GM21390 (cell line): ENCODE data around the gene HEY2.
"Not testable (repeated sequence)": the region's sequence is repeated elsewhere in the genome, so short reads cannot be mapped to it uniquely, and the experiment has no call there.

Experiments
- ATAC-seq: cut with Tn5 transposase; IDR thresholded peaks from one replicate; pipeline ENCODE4 v1.9.1; 2021; ENCODE audit not compliant: unreplicated experiment

Gene HEY2

DNA sequence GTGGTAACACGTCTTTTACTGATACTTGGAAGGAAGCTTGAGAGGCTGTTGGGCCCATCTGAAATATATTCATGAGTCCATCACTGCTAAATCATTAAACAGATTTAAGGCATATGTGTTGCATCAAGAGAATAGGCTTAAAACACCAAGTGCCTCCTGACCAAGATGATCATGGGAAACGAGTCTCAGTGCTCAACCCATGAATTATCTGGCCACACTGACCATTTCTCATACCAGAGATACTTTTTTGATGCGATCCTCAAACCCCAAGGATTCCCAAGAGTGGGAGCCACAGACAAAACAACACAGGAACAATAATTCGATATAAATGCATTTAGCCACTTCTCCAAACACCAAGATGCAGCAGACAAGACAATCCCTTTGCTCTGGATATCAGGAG is 17.2 kb downstream of the HEY2 start:
- no peak for ATAC-seq

DNA sequence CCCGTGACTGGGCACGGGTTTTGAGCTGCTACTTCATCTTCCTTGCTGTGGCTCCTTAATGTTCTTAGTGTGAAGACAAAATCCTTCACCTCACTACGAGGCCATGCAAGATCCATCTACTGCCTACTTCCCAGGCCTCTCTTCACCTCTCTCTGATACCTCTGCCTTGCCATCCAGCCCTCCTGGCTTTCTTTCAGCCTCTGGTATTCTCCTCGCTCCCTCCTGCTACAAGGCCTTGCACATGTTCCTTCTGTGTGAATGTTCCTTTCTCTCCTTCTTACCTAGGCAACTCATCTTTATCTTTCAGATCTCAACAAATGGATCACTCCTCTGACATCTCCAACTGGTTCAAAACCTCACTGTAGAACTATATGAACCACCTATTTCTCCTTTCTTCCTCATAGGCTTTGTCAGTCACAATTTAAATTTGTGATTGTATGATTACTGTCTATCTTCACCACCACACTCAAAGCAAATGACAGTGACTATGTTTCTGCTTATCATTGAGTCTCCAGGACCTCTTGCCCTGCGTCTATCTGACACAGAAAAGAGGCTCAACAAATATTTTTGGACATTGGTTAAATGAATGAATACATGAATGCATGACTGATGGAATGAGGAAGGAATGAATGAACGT is 19.8 kb downstream of the HEY2 start:
- ATAC-seq: no peak

DNA sequence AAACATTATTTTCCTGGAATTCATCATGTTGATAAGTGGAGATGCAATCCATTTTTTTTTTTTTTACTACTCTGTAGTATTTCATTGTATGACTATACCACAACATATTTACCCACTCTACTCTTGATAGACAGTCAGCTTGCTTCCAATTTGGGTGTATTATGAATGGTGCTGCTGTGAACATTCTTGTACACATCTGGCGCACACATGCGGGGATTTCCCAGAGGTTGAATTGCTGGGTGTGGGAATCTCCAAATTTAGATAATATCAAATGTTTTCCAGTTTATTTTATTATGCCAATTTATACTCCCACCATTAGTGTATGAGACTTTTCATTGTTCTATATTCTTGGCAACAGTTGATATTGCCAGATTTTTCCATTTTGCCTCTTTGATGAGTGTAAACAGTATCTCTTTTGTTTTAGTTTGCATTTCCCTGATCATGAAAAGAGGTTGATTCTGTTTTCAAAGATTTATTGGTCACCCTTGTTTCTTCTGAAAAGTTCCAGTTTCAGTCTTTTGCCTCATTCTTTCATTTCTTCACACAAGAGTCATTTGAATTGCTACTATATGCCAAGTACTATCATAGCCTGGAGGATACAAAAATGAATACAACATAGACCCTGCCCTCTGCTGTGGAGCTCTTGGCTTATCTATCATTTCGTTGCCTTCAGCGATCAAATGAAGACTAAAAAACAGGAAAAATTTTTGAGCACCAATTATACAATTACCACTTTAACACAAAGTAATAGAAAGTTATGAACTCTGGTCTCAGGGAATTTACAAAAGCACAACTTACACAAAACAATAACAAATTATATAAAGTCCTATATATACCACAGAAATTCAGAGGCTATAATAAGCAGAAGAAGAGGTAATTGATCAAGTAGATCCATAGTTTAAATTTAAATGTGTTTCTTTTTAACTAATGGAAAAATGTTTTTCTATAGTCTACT is 24.2 kb downstream of the HEY2 start:
- ATAC-seq: no peak

DNA sequence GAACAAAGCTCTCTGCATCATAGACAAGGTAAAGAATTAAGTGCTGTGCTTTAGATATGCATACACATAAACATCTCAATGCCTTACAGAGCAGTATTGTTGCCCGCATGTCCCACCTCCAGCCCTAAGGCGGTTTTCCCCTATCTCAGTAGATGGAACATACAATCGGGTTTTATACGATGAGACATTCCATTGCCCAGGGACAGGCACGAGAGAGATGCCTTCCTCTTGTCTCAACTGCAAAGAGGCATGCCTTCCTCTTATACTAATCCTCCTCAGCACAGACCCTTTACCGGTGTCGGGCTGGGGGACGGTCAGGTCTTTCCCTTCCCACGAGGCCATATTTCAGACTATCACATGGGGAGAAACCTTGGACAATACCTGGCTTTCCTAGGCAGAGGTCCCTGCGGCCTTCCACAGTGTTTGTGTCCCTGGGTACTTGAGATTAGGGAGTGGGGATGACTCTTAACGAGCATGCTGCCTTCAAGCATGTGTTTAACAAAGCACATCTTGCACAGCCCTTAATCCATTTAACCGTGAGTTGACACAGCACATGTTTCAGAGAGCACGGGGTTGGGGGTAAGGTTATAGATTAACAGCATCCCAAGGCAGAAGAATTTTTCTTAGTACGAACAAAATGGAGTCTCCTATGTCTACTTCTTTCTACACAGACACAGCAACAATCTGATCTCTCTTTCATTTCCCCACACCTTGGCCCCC is 26.8 kb downstream of the HEY2 start:
- ATAC-seq: not testable (repeated sequence)

DNA sequence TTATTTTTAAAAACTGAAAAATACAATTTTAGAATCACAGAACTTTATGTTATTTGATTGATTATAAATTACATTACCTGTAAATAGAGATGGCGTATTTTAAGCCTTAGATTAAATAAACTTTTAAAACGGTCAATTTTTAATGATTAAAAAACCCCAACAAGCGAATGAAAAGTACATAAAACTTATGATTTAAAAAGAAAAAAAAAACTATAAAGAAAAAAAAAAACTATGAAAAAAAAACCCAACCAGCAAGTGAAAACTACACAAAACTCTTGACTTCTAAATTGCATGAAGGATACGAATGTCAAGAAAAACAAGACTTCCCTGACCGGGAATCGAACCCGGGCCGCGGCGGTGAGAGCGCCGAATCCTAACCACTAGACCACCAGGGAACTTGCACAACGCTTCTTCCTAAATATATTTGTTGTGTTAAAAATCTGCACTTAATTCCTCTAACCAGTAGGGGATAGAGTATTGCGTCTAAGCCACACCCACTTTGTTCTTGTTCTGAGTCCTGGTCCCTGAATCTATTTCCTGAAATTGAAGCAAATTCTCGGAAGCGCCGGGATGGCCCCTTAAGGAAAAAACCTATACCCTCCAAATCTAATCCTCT is 30.6 kb downstream of the HEY2 start:
- ATAC-seq: peak; percentile 74

DNA sequence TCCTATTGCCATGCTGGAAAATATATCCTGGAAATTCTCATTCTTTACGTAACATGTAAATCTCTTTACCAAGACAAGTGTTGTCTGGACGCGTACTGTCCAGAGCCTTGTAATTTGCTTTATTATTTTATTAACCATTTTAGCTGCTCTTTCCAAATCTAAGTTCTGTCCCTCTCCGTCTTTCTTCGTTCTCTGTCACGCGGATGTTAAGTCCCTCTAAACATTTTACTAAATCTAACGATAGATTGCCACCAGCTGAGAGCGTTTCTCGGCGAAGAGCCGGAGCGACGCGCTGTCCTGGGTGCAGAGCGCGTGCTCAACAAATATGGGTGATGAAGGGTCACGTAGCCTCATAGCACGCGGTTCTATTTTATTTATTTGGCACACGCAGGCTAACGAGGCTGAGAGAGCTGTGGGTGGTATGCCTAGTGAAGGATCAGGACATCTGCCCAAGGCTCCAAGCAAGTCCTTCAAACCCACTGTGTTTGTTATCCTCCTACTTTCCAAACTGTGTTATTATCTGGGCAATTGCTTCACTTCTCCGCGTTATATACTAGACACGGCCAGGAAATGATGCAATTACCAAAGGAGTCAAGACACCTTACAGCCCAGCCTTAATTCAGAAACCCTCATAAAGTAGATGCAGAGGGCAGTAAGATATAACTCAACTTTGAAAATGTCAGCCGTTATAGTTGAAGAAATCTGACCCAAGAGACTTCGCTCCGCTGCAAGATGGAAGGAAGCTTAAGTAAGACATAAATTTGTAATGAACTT is 31.3 kb downstream of the HEY2 start:
- ATAC-seq: peak; percentile 76

DNA sequence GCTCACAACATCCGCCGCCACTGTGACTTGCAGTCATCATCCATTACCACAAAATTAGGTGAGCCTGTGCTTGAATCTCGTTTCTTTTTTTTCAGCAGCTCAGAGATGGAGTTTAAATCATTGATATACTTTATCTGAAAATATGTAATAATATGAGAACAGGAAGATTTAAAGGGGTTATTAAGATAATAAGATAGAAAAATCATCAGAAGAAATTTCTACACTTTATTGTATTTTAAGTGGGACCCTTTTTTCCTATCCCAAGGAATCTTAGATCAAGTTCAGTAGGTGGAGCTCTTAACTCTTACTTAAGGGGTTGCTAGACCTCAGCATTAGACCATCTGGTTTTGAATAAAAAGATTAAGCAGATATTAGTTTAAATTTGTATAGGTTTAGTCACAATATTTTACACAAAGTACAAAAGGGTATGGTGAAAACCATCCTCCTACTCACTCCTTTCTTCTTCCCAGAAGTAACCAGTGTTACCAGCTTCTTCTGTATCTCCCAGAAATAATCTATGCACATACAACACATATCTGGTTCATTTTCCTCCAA is 32.0 kb downstream of the HEY2 start:
- peak; percentile 45 for ATAC-seq

DNA sequence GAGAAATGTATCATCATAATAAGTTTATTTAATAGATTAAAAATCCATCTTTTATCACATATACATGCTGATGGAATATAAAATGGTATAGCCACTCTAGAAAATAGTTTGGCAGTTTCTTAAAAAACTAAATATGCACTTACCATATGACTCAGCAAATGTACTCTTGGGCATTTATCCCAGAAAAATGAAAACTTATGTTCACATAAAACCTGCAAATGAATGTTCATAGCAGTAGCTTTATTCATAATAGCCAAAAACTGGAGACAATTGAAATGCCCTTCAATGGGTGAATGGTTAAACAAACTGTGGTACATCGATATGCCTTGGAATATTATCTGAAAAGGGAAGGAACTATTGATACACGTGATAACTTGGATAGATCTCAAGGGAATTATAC is 34.9 kb downstream of the HEY2 start:
- ATAC-seq: no peak

DNA sequence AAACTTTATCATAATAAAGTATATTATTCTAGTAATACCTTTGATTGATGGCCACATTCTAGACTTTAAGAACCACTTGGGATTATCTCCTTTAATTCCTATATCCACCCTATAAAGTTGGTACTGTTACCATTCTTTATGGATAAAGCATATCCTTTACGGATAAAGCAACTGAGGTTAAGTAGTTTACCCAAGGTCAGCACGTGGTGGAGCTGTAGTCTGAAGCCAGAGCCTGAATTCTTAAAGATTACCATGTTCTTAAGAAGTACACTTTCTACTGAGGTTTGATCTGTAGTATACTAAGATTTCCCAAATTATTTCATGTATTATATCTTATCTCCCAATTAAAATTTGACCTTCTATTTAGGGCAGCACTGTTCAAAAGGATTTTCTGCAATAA is 38.4 kb downstream of the HEY2 start:
- no peak for ATAC-seq

DNA sequence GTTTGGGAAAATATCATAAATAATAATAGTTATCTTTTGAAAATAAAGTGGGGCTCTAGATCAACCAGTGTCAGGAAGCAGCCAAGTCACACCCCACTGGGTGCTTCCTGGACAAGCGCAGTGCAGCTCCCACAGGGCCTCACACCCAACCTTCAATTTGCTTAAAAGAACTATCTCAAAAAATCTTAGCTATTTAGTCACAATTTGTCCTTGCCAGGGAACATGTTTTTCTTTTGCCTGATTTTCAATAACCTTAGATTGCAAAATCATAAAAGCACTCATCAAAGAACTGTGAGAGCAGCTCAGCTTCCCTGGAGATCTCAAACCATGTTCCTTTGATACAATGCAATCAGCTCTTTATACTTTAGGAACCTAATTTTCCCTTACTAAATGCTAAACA is 39.7 kb downstream of the HEY2 start:
- ATAC-seq: no peak

DNA sequence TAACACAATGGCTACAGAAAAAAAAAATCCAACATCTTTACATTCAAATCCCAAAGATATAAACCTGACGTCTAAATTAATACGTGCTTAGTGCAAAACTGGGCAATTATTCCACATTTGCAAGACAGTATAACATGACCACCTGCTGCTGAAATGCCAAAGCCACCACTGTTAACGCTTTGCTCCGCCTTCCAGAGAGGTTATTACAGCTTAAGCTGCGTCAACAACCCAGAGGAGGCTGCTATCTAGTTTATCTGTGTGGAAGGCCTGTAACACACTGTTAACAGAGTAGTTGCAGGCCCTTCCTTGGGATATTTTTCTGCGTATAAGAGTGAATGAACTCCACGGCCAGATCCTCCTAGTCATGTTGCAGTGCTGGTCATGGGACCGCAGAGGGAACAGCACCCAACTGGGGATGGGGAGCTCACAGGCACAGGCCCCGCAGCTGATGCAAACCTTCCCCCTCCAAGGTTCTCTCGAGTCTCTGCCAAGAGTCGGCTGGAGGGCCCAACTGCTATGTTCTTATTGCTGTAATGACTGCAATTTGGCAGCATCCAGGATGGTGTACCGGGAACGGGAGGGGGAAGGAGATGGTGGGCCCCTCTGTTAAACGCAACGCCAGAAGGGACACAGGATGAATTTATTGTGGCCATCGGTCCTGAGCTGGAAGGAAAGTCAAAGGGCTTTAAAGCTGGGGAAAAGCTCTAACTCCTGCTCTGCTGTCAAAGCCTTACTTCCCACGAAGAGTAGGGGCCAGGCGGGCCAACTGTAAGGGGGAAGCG is 40.3 kb downstream of the HEY2 start:
- ATAC-seq: peak; percentile 22

DNA sequence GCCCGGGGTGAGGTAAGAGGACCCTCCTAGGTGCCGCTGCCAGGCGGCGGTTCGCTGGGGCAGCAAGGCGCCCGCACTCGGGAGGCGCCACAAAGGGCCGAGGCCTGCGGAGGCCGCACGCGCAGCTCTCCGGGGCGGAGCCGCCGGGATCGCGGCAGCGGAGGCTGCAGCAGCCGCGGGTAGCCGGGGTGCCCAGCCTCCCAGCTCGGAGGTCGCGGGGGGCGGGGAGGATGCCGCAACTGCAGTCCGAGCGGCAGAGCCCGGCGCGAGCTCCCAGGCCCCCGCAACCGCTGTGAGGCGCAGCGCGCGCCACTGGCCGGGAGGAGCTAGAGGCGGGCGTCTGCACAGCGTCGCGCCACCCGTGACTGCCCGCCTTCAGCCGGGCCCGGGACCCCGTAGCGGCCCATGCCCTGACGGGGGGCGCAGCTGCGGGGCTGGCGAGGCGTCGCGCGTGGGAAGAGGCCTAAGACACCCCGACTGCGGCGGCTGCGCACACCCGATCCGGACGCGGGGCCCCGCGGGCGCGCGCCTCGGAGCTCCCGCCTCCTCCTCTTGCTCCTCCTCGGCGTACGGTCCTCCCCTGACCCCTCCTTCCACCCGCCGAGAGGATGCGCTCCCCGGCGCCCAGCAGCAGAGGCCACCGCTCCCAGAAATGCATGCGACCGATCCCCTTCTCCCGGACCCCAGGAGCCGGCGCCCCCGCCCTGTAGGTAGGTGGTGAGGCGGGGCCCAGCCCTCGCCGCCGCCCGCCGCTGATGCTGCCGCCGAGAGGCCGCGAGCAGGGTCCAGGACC is 41.1 kb downstream of the HEY2 start, which contains the start of gene NCOA7:
NCOA7 (plus strand) TSS at position 603 of the 793 bp plus-strand sequence. CDS start 24,395 bp downstream, outside the sequence.
- peak; percentile 75 for ATAC-seq

DNA sequence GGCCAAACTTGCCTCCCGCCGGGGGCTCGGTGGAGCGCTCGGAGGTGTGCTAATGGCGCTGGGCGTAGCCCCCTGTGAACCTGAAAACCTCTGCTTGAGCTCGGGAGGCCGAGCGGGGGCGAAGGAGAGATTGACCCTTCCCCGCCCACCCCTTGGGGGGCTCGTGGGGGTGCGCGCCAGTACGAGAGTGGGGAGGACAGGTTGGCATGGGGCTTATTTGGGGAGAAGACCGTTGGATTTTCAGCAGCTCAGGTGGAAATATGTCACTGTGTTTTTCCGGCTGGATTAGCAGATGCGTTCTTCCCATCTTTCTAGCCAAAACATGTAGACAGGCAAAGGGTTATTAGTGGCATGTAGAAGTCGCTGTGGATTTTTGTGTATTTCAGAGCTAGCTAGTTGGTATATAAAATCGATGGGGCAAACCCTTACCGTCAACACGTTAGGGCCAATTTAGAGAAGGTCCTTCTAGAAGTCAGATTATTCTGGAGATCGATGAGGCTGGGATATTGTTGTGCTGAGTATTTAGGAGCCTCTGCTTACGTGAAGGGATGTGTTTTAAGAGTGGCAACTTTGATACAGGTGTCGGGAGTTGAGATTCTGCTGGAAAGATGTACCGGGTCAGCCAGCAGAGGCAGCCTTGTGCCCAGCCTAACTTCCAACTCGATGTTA is 41.9 kb downstream of the HEY2 start:
- peak; percentile 26 for ATAC-seq

DNA sequence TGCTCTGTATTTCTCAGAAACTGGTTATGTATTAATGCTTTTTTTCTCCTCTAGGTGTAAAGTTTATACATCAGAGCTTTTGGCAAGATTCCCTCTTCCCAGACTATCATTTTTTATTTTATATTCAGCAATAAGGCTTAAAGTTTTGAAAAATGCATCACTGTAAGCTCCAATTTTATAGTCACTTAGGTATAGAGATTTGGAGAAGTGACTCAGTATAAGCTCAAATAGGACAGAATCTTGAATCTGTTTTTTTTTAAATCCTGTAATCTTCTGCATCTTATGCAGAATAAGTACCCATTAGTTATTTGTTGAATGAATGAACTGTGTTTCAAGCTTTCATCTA is 42.4 kb downstream of the HEY2 start:
- no peak for ATAC-seq

DNA sequence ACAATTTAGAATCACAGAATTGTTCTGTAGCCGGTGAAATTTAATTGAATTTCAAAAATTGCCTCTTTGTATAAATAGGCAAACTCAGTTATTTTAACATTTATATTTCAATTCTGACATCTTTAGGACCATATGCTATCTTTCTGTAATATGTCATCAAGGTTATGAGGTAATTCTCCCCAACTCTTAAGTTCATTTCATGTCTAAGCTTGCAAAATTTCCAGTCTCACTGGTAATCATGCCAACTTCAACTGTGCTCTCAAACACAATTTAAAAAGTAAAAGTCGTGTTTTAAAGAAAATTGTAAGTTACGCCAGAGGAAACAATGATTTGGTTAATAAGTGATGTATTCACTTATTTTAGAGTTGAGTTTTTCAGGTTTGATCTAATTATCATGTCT is 42.7 kb downstream of the HEY2 start:
- no peak for ATAC-seq

DNA sequence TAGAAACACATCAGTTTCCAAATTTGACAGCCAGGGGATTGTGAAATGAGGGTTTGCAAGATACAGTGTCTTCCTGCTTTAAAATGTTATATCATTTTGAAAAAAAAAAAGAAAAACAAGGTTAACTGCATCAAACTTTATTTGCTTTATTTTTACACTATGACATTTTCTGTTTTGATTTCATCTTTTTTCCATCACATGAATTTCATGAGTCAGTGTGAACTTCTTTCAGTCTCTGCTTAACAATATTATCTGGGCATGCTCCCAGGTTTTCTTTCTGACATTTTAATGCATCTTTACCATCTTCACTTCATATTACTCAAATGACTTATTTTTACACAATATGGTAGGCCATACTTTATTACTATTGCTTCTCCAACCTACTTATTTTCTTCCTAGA is 43.2 kb downstream of the HEY2 start:
- ATAC-seq: no peak

DNA sequence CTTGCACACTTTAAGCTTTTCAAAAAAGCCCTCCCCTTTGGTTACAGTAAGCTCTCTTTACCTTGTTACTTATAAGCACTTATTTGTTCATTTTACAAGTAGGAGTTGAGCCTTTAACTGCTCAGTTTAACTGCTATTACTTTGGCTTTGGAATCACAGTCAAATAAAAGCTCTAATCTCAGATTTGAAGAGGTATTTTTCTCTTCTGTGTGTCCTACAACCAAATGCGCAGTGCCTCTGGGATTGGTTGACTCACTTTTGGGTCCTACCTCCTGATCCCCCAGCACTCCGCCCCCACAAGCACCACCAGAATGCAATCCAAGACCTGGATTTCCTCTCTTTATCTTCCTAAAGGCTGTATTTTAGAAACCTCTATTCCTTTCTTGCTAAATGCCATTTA is 43.8 kb downstream of the HEY2 start:
- ATAC-seq: no peak

DNA sequence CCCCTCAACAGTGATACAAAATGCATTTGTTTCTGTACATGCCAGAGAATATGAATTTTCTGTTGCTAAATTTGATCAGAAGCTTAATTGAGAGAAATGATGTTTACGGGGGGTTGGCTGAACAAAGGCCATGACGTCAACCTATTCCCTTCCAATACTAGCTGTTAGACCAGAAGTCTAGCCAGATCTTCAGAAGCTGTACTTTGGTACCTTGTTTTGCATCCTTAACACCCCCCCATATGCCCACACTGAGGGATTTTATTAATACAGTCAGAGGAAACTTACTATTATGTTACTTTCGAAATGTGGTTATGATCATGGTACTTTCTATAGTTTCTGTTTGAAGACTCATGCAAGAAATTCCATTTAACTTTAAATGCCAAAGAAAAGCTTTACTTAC is 44.4 kb downstream of the HEY2 start:
- no peak for ATAC-seq
